HG02938 (cell line): Measurements from ENCODE around the gene UBE2D4.
"Not testable (repeated sequence)": the region's sequence is repeated elsewhere in the genome, so short reads cannot be mapped to it uniquely, and the experiment has no call there.

Experiments used
- ATAC-seq: cut with Tn5 transposase; IDR thresholded peaks from one replicate; pipeline ENCODE4 v1.9.1; 2021; ENCODE audit warnings: mild to moderate bottlenecking, moderate library complexity; ENCODE audit not compliant: unreplicated experiment

The UBE2D4 gene

GRCh38 chr7:43960933-43961332 is 34.7 kb downstream of the UBE2D4 start:
- no peak for ATAC-seq

DNA sequence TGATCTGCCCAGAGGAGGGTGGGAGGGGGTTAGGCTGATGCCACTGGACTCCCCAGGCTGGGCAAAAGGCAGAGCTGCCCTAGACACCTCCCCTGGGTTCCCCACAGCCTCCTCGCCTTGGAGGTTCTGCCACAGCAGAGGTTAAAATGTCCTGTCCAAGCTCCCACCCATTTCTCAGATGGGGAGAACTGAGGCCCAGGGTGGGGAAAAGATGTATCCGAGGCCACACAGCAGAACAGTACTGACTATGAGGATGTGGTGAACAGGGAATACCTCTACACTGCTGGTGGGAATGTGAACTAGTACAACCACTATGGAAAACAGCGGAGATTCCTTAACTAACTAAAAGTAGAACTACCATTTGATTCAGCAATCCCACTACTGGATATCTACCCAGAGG is 40.2 kb downstream of the UBE2D4 start:
- ATAC-seq, result not testable (repeated sequence)

GRCh38 chr7:43968172-43969040 is 42.2 kb downstream of the UBE2D4 start:
- ATAC-seq, result not testable (repeated sequence)

DNA sequence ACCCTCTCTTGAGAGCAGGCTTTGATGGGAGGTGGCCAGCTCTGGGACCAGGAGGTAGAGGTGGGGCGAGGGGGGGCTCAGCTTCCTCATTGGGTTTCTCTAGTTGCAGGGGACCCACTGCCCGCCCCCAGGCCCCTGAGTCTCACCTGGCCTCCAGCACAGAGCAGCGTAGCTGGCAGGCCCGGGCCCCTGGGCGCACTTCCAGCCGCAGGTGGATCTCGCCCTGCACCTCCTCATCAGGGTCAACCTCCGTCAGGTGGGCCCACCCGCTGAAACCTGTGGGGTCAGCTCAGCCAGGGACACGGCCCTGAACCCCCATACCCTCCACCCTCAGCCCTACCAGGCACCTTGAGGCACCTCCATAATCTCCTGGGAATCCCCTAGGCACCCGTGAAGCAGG is 43.4 kb downstream of the UBE2D4 start:
- not testable (repeated sequence) for ATAC-seq

GRCh38 chr7:43970698-43971097 is 44.5 kb downstream of the UBE2D4 start:
- not testable (repeated sequence) for ATAC-seq

GRCh38 chr7:43974033-43974573 is 47.9 kb downstream of the UBE2D4 start:
- ATAC-seq, result not testable (repeated sequence)

DNA sequence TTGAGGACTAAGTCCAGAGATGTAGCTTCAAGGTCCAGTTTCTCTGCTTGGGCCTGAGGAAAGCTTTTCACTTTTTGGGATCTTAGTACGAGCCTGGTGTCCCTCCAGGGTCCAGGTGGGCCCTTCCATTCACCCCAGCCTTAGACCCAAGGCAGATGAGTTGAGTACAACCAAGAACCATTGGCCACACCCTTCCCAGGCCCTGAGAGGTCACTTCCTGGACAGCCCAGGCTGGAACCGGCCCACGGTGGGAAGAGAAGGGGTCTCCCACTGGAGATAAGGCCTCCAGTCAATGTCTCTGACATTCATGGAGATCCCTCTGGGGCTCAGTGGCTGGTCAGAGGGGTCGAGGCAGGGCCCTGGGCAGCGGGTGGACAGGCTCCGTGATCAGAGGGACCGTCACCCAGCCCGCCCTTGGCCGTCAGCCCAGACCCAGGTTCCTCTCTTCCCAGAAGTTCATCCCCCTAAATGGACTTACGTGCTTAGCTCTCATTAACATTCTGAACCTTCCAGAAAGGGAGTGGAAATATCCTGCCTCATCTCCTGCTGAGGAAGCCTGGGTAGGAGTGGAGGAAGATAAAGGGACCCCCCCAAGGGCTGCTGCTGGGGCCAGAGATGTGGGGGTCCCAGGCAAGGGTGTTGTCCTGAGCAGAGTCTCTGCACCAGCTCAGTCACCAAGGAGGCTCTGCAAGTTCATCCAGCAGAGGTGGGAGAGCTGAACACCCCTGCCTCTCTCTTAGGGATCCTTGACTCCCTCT is 48.7 kb downstream of the UBE2D4 start:
- not testable (repeated sequence) for ATAC-seq

GRCh38 chr7:43977525-43977924 is 51.3 kb downstream of the UBE2D4 start:
- ATAC-seq, result no peak

DNA sequence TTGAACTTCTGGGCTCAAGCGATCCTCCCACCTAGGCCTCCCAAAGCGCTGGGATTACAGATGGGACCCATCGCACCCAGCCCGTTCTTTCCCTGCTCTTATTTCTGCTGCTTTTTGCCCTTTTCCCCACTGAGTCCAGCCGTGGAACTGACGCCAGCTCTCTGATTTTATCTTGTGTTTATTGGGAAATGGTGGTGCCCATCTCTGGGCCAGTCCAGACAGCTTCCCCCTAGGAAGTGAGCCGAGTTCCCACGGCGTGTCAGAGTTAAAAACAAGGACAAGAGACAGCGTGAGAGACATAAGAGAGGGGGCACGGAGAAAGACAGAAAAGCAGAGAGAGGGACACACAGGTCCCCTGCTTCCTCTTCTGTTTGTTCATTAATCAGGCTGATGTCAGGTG is 51.9 kb downstream of the UBE2D4 start:
- ATAC-seq, result not testable (repeated sequence)

DNA sequence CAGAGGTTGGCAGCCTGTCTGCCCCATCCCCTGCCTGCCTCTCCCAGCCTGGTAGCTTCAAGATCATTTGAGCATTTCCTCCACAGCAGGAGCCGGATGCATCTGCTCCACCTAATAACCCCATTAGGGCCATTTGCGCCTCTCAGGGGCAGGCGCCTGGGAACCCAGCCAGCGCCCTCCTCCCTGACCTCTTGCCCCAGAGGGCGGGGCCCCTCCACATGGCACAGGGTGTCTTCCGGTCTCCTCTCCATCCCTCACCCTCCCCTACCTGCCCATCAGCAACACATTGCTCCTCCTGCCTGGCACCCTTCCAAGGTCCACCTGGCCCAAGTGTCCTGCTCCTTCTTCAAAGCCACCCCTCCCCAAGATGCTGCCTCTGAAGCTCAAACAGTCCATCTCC is 56.6 kb downstream of the UBE2D4 start:
- ATAC-seq, result not testable (repeated sequence)

GRCh38 chr7:43983736-43984135 is 57.5 kb downstream of the UBE2D4 start:
- not testable (repeated sequence) for ATAC-seq

DNA sequence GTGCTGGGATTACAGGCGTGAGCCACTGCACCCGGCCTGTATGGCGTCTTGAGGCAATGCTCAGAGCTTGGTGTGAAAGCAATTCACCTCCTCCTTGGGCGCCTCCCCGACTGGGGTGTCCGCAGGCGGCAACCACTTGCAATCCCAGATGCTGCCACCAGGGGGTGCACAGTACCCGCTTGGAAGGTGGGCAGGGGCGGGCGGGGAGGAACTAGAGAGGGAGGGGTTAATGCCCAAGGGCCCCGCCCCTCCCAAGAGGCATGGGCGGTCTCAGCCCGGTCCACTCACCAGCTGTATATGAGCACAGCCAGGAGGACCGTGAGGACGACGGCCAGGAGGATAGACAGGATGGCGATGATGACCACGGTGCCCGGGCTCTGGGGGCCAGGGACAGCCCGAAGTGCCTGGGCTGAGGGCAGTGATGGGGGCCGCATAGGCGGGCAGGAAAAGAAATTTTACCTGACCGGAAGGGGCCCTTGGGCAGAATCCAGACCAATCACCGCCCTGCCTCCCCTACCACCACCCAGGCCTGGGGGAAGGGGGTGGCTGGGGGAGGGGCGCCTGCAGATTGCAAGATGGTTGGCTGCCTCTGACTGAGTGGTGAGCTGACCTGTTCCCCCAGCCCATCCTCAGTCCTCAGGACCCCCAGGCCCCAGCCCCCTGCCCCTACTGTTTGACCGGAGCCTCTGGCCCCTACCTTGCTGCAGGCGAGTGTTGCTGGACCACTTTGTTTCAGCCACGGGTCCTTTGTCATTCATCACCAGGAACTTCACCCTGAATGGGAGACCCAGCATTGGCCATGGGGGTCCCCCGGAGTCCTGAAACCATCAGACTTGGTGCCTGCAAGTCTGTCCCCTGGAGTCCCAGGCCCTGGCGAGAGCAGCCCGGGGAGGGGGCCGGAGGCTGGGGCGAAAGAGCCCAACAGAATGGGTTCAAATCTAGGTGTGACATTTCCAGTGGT is 59.9 kb downstream of the UBE2D4 start:
- peak; percentile 71 for ATAC-seq

DNA sequence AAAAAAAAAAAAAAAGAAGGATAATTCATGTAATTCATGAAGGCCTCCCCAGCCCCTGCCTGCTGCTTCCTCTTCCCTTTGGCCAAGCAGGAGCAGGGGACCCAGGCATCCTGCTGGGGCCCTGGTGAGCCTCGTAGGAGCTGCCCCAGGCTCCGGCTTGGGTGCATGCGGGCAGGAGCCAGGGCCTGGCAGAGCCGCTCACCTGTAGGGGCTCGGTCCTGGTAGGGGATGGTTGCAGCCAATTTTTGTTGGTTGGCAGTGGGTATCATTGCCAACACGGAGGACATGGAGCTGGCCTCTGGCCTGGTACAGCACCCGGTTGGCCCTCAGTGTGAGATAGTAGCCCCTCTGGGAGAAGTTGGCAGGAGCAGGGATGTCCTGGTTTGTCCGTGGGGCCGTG is 61.2 kb downstream of the UBE2D4 start:
- not testable (repeated sequence) for ATAC-seq

- ATAC-seq, result not testable (repeated sequence)
Measured at GRCh38 chr7:43990011-43990585, 63.9 kb downstream of the UBE2D4 start.

- not testable (repeated sequence) for ATAC-seq
Measured at GRCh38 chr7:43990829-43991228, 64.6 kb downstream of the UBE2D4 start.

GRCh38 chr7:43992896-43993295 is 66.7 kb downstream of the UBE2D4 start:
- ATAC-seq, result peak; percentile 80

DNA sequence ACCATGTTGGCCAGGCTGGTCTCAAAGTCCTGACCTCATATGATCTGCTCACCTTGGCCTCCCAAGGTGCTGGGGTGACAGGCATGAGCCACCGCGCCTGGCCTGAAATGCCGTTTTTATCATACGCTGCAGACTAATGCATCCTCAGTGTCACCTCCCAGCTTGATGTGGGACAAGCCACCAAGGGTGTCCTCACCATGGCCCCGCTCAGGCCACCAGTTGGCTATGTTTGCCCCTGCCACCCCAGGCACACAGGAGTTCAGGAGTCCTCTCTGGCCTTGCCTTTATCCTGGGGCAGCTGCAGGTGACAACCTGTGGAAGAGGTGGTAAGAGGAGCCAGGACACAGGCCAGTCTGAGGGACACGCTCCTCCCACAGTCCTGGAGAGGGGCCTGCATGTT is 68.4 kb downstream of the UBE2D4 start:
- not testable (repeated sequence) for ATAC-seq

GRCh38 chr7:43997532-43997931 is 71.3 kb downstream of the UBE2D4 start, which contains the start of gene SPDYE1:
Gene SPDYE1, plus strand, starts transcription at chr7:43997897. Its CDS starts 2,053 bp downstream, at chr7:43999950.
- ATAC-seq, result not testable (repeated sequence)
